SU-DHL-6 (cell line): Measurements from ENCODE around the gene MAP7D2.

Experiments used
- H2AFZ ChIP-seq: fragments of 200-600 bp; sonication (generic); 2 replicates; pipeline ENCODE4 v1.6.1; 2014; ENCODE audit warnings: low read depth, mild to moderate bottlenecking, moderate library complexity, mixed read lengths, antibody characterized with exemption, low read length; ENCODE audit not compliant: severe bottlenecking
- H3F3A ChIP-seq: fragments of 200-600 bp; shearing (Covaris generic); 2 replicates; pipeline ENCODE4 v1.6.0; 2016; ENCODE audit warnings: antibody characterized with exemption, mild to moderate bottlenecking; ENCODE audit not compliant: insufficient read depth
- H3K27ac ChIP-seq: fragments of 200-600 bp; sonication (generic); 2 replicates; pipeline ENCODE4 v1.5.1; 2016; ENCODE audit warnings: low read depth, mild to moderate bottlenecking, low read length, moderate library complexity, mixed read lengths
- H3K27me3 ChIP-seq: fragments of 200-600 bp; sonication (generic), shearing (Covaris generic); 2 replicates; pipeline ENCODE4 v1.6.0; 2014; ENCODE audit warnings: mild to moderate bottlenecking, low read length
- H3K36me3 ChIP-seq: fragments of 200-600 bp; sonication (generic); 2 replicates; pipeline ENCODE4 v1.6.1; 2014; ENCODE audit warnings: mild to moderate bottlenecking, low read length, mixed read lengths
- H3K4me2 ChIP-seq: fragments of 300-600, 200-600 bp; shearing (Covaris generic), sonication (generic); 2 replicates; pipeline ENCODE4 v1.6.0; 2014; ENCODE audit warnings: low read length, low read depth, mild to moderate bottlenecking; ENCODE audit not compliant: poor library complexity, severe bottlenecking
- H3K4me3 ChIP-seq: fragments of 200-600 bp; sonication (generic); 2 replicates; pipeline ENCODE4 v1.5.1; 2014; ENCODE audit warnings: antibody characterized with exemption, low read length, mild to moderate bottlenecking, mixed read lengths; ENCODE audit not compliant: insufficient read depth, poor library complexity, severe bottlenecking
- H3K79me2 ChIP-seq: fragments of 200-600 bp; sonication (generic); 2 replicates; pipeline ENCODE4 v1.6.1; 2014; ENCODE audit warnings: mild to moderate bottlenecking, low read length, moderate library complexity; ENCODE audit not compliant: insufficient read depth
- H3K9ac ChIP-seq: fragments of 200-600 bp; sonication (generic); 2 replicates; pipeline ENCODE4 v1.7.0; 2014; ENCODE audit warnings: mild to moderate bottlenecking, low read length
- H3K9me2 ChIP-seq: fragments of 200-600 bp; sonication (generic); replicated peaks from 2 replicates; pipeline ENCODE4 v1.6.1; 2014; ENCODE audit warnings: low read length; ENCODE audit not compliant: insufficient read depth
- H3K9me3 ChIP-seq: fragments of 200-600 bp; sonication (generic); 2 replicates; pipeline ENCODE4 v1.6.1; 2014; ENCODE audit warnings: low read length, mixed read lengths; ENCODE audit not compliant: insufficient read depth
- H4K20me1 ChIP-seq: fragments of 200-600 bp; sonication (generic); 2 replicates; pipeline ENCODE4 v1.6.1; 2014; ENCODE audit warnings: low read depth, mild to moderate bottlenecking, antibody characterized with exemption, low read length, moderate library complexity, mixed read lengths
- CTCF ChIP-seq: fragments of 200-600 bp; sonication (generic); IDR thresholded peaks from one replicate; pipeline ENCODE4 v1.5.1; 2017; ENCODE audit warnings: antibody characterized with exemption, mild to moderate bottlenecking, low read length, moderate library complexity; ENCODE audit not compliant: insufficient read depth, poor library complexity, severe bottlenecking
- EZH2phosphoT487 ChIP-seq: fragments of 200-600 bp; sonication (generic), shearing (Covaris generic); conservative IDR thresholded peaks from 2 replicates; pipeline ENCODE4 v1.6.1; 2018; ENCODE audit warnings: mild to moderate bottlenecking, antibody characterized with exemption, low read length, moderate library complexity, mixed read lengths

The MAP7D2 gene

GRCh38 chrX:20149326-20149725 lies 32.6 kb upstream of the MAP7D2 start:
- Histone ChIP-seq H3K4me2 (no peak overlapping the region), H3K79me2 (no peaks in the 10 kb centered on the region), H3F3A (no peaks in the 10 kb centered on the region), H3K36me3 (no peaks in the 10 kb centered on the region), H4K20me1 (no peaks in the 10 kb centered on the region), H3K27me3 (no peaks in the 10 kb centered on the region), H3K9me2 (no peaks in the 10 kb centered on the region), H3K9ac (no peak overlapping the region), H3K9me3 (no peaks in the 10 kb centered on the region), H2AFZ (no peak overlapping the region), H3K27ac (no peak overlapping the region), H3K4me3 (no peak overlapping the region)
- no peak for TF ChIP-seq EZH2phosphoT487
- TF ChIP-seq CTCF, result no peak

- Histone ChIP-seq H3K4me2 (no peak overlapping the region), H3K9ac (no peak overlapping the region), H3K79me2 (no peaks in the 10 kb centered on the region), H4K20me1 (no peaks in the 10 kb centered on the region), H3F3A (0 out of 2 replicates have a peak, but pooled peaks cover 6% of the 10 kb centered on the region), H3K9me3 (no peaks in the 10 kb centered on the region), H3K9me2 (no peaks in the 10 kb centered on the region), H3K27ac (no peak overlapping the region), H3K36me3 (no peaks in the 10 kb centered on the region), H3K27me3 (no peaks in the 10 kb centered on the region), H3K4me3 (no peak overlapping the region), H2AFZ (no peak overlapping the region)
- TF ChIP-seq CTCF (no peak), EZH2phosphoT487 (no peak)
Observed at GRCh38 chrX:20147561-20147960, 30.9 kb upstream of the MAP7D2 start.

GRCh38 chrX:20144491-20144890 lies 27.8 kb upstream of the MAP7D2 start:
- Histone ChIP-seq H3K36me3 (0 out of 2 replicates have a peak, but pooled peaks cover under 1% of the 10 kb centered on the region), H3K4me2 (no peak overlapping the region), H2AFZ (no peak overlapping the region), H3K27ac (no peak overlapping the region), H3K9me3 (no peaks in the 10 kb centered on the region), H3K79me2 (peaks cover 19% of the 10 kb centered on the region), H4K20me1 (peaks cover 9% of the 10 kb centered on the region; the same call in 1 of the 2 replicates), H3K9me2 (no peaks in the 10 kb centered on the region), H3K4me3 (no peak overlapping the region), H3K9ac (no peak overlapping the region), H3F3A (0 out of 2 replicates have a peak, but pooled peaks cover 6% of the 10 kb centered on the region), H3K27me3 (no peaks in the 10 kb centered on the region)
- TF ChIP-seq CTCF (no peak), EZH2phosphoT487 (no peak)
